ENCODE data around the gene S100A7.
"Not testable (repeated sequence)": the region's sequence is repeated elsewhere in the genome, so short reads cannot be mapped to it uniquely, and the experiment has no call there.

DNA sequence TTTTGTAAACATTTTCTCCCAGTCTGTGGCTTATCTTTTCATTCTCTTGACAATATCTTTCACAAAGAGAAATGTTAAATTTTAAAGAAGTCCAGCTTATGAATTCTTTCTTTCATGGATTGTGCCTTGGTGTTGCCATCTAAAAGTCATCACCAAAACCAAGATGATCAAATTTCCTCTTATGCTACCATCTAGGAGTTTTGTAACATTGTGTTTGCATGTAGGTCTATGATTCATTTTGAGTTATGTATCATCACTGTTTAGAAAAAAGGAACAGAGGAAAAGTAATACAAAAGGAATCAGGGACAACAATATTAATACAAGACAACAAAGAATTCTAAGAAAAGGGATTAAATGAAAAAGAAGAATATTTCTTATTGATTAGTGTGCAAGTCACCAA is 2.3 kb upstream of the S100A7 start:
- TF ChIP-seq, protein P1, sequence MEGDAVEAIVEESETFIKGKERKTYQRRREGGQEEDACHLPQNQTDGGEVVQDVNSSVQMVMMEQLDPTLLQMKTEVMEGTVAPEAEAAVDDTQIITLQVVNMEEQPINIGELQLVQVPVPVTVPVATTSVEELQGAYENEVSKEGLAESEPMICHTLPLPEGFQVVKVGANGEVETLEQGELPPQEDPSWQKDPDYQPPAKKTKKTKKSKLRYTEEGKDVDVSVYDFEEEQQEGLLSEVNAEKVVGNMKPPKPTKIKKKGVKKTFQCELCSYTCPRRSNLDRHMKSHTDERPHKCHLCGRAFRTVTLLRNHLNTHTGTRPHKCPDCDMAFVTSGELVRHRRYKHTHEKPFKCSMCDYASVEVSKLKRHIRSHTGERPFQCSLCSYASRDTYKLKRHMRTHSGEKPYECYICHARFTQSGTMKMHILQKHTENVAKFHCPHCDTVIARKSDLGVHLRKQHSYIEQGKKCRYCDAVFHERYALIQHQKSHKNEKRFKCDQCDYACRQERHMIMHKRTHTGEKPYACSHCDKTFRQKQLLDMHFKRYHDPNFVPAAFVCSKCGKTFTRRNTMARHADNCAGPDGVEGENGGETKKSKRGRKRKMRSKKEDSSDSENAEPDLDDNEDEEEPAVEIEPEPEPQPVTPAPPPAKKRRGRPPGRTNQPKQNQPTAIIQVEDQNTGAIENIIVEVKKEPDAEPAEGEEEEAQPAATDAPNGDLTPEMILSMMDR (conservative IDR thresholded peaks at IDR 0.05; ENCODE audit: low read depth, low read length) = not testable (repeated sequence)
- not testable (repeated sequence) for TF ChIP-seq POLR2A (IDR thresholded peaks at IDR 0.05; ENCODE audit: low read depth, low read length); ELK1 (IDR thresholded peaks at IDR 0.05; ENCODE audit: borderline replicate concordance, low read depth, low read length); MAFK (IDR thresholded peaks at IDR 0.05; ENCODE audit: low read depth, low read length)

All from IMR-90 (cell line).